SKM-1 (cell line): Measurements from ENCODE around the gene ZNF286A.
"Not testable (repeated sequence)": the region's sequence is repeated elsewhere in the genome, so short reads cannot be mapped to it uniquely, and the experiment has no call there.

Experiments used
- DNase-seq: peaks from one replicate; lab custom pipeline; 2025; ENCODE audit not compliant: unreplicated experiment; lab: John Stamatoyannopoulos, UW

Gene ZNF286A

GRCh38 chr17:15698967-15699366 is 585 bp upstream of the ZNF286A start:
- not testable (repeated sequence) for DNase-seq

GRCh38 chr17:15699937-15700336 is 385 bp downstream of the ZNF286A start:
- DNase-seq: not testable (repeated sequence)

- DNase-seq: not testable (repeated sequence)
Measured at GRCh38 chr17:15704239-15704638, 4.7 kb downstream of the ZNF286A start.

- DNase-seq: not testable (repeated sequence)
Measured at GRCh38 chr17:15704813-15705212, 5.3 kb downstream of the ZNF286A start.

GRCh38 chr17:15708879-15709278 is 9.3 kb downstream of the ZNF286A start:
- not testable (repeated sequence) for DNase-seq

GRCh38 chr17:15716601-15717563 is 17.3 kb downstream of the ZNF286A start:
- not testable (repeated sequence) for DNase-seq

- not testable (repeated sequence) for DNase-seq
Measured at GRCh38 chr17:15730535-15730934, 31.0 kb downstream of the ZNF286A start.

- not testable (repeated sequence) for DNase-seq
Measured at GRCh38 chr17:15731900-15732299, 32.3 kb downstream of the ZNF286A start, which contains the start of gene TBC1D26. TBC1D26 (plus strand) TSS chr17:15732283; CDS start chr17:15735349, 3,066 bp downstream.

GRCh38 chr17:15733174-15733789 is 33.7 kb downstream of the ZNF286A start:
- not testable (repeated sequence) for DNase-seq

GRCh38 chr17:15736578-15736977 is 37.0 kb downstream of the ZNF286A start:
- not testable (repeated sequence) for DNase-seq

GRCh38 chr17:15738066-15738465 is 38.5 kb downstream of the ZNF286A start:
- no peak for DNase-seq

GRCh38 chr17:15739259-15739658 is 39.7 kb downstream of the ZNF286A start:
- not testable (repeated sequence) for DNase-seq

GRCh38 chr17:15740041-15740440 is 40.5 kb downstream of the ZNF286A start:
- not testable (repeated sequence) for DNase-seq

- DNase-seq: no peak
Measured at GRCh38 chr17:15740570-15741120, 41.1 kb downstream of the ZNF286A start.

- no peak for DNase-seq
Measured at GRCh38 chr17:15741624-15742023, 42.1 kb downstream of the ZNF286A start.

GRCh38 chr17:15742051-15742795 is 42.7 kb downstream of the ZNF286A start:
- no peak for DNase-seq

GRCh38 chr17:15742921-15743320 is 43.4 kb downstream of the ZNF286A start:
- DNase-seq: no peak

- no peak for DNase-seq
Measured at GRCh38 chr17:15744074-15744676, 44.6 kb downstream of the ZNF286A start.

- DNase-seq: no peak
Measured at GRCh38 chr17:15744885-15745284, 45.3 kb downstream of the ZNF286A start.

- not testable (repeated sequence) for DNase-seq
Measured at GRCh38 chr17:15749403-15749802, 49.9 kb downstream of the ZNF286A start.
